Glomerular endothelial cell (primary cell): ENCODE results near the gene OTOP3. TPM values are rescaled to one million over a fixed set of nuclear protein-coding genes. Genes with fewer than 3 reads are reported as not detected.

Experiments used
- DNase-seq: peaks from one replicate; pipeline ENCODE4 v3.0.0-alpha.2; 2011; ENCODE audit warnings: low read depth, low spot score; ENCODE audit errors: extremely low read depth
- total RNA-seq: library from RNA; depleted of rRNA; stranded (reverse); fragments of >200 nt; gene quantifications from 2 replicates; pipeline ENCODE4 v1.2.3, GENCODE V29; 2015

Gene OTOP3
- total RNA-seq, 1 donor from 2014 or later: not detected

DNA sequence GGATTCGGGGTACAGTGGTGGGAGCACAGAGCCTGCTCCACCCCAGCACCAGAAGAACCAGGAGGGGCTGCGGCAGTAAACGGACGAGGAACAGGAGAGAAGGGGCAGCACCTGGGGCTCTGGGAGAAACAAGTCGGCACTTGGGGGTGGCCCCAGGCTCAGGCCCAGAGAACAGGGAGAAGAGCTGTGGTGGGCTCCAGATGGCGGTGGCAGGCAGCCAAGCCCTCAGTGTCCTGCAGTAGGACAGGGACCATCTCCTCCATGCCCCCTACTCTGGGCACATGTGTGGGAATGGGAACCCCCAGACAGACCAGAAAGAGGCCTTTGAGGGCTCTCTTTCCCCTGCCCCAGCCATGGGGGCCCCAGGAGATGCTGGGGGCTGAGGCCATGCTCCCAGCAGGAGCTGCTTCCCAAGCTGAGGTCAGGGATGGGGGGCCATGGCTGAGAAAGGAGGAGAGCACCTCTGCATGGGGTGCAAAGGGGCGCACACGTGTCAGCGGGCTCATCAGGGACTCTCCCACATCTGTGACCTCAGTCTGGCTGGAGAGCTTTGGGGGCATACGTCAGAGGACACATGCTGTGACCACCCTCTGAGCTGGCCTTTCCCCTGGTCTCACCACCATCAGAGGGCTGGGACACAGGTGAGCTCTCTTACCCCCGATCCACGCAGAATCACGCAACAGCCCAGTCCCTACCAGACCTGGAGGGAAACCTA, 19.4 kb upstream of the OTOP3 start:
- no peak for DNase-seq

DNA sequence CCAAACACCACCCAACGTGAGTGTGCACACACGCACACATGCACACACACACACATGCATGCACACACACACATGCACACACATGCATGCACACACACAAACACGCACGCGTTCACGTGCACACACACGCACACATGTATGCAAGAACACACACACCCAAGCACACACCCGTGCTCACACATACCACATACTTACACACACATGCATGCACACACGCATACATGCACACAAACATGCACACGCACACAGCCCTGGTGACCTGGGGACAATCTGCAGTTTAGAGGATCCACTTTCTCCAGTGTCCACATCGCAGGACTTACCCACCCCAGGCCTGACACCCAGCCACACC, 18.9 kb upstream of the OTOP3 start:
- DNase-seq: no peak

DNA sequence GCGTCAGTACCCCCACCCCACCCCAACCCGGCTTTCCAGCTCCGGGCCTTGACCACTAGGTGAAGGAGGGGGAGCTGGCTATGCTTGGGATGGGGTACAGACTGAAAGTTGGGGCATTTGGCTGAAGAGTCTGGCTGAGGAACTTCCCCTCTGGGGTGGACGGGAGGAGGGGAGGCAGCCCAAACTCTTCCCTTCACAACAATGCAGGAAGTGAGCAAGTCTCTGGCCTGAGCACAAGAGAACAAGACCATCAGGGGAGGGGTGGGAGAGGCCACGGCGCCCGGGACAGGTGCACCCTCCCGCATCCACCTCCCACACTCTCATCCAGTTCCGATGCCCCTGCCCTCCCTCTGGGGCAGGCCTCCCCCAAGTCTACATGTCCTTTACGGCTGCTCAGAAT, 18.3 kb upstream of the OTOP3 start:
- no peak for DNase-seq

DNA sequence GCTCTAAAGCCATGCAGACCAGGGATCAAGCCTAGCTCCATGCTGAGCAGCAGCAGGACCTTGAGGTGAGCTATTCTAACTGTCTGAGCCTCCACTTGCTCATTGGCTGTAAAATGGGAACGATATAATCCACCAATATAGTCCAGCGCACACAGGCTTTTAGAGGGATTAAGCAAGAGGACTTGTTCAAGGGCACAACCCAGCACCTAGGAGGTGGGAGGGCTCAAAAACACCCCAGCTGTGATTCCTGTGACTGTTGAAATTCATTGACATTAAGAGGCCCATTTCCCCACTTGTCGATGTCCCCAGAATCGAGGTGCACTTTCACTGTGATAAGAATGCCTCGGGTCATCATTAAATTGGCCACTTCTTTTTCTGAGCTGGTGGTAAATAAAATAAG, 16.8 kb upstream of the OTOP3 start:
- DNase-seq: no peak

DNA sequence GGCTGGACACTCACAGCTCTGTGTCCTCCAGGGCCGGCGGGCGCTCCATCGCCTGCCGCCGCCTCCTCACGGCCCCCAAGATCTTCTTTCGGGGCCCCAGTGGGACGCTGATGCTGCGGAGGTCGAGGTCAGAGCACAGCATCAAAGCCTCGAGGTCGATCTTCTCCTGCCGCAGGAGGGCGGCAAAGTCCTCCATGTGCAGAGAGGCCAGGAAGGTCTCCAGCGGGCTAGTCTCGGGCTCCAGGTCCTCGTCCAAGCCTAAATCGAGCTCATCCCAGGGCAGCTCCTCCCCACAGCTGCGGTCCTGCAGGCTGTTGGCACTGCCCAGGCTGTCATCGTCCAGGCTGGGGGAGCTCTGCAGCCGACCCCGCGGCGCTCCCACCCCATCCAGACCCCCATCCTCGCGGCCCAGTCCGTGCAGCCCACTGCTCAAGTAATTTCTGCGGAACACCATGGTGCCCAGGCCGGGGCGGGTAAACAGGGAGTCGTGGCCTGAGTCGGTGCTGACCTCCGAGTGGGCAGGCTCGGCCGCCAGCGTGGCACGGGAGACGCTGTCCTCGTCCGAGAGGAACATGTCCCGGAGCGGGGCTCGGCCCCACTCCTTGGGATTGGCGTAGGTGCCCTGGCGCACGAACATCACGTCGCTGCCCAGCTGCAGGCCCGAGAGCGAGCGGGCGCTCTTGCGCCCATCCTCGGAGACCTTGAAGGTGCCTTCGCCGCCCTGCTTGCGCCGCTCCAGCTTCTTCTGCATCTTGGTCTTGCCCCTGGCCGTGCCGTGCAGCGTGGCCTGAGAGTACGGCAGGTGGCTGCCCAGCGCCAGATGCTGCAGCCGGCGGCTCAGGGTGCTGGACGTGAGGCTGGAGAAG, 16.0 kb upstream of the OTOP3 start:
- no peak for DNase-seq

DNA sequence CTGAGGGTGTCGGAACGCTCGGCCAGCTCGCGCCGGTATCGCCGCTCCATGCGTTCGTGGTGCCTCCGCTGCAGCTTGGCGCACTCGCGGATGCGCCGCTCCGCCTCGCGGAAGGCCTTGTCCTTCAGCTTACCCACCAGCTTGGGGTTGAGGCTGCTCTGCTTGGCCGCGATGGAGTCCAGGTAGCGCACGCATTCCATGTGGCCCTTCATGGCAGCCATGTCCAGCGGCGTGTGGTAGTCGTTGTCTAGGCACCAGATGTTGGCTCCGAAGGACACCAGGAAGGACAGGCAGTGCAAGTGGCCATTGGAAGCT, 15.4 kb upstream of the OTOP3 start:
- DNase-seq: no peak

DNA sequence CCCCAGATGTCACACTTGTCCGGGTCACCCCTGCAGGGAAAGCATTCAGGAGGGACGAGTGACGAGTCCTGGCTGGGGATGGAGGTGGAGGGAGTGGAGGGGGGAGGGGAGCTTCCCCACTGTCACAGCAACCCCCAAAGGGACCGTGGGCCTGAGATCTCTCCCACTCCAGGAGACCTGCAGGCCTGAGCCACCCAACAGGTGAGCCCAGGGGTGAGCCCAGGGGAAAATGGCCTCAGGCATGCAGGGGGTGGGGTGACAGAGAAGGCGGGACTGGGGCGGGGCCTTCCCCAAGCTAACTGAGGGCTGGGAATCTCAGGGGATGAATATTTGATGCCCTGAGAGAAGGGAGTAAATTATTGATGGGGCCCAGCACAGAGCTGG, 15.1 kb upstream of the OTOP3 start:
- no peak for DNase-seq

DNA sequence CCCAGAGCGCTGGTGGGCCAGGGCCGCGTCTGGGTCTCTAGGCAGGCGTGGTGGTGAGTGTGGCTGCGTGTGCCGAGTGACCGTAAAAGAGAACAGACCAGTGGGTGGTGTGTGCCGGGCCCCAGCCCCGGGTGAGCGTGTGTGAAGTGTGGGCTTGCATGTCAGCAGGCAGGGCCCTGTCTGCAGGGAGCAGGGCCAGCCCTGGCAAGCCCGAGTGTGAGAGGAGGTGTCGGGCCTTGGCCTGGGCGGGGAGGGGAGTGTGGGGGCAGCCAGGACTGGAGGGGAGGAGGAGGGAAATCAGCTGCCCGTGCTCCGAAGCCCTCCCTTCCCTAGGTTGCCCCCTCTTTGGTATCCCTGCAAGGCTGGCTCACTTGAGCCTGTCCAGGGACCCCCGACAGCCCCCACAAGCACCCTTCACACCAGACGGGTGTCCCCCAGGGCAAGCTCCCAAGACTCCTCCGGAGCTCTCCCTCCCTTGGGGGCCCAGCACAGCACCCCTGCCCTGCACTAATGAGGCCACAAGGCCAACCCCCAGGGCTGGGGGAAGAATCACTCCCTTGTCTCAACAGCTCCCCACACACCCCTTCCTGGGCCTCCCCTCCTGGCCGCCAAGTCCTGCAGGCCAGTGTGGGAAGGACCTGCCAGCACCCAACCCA, 14.5 kb upstream of the OTOP3 start:
- DNase-seq: no peak

DNA sequence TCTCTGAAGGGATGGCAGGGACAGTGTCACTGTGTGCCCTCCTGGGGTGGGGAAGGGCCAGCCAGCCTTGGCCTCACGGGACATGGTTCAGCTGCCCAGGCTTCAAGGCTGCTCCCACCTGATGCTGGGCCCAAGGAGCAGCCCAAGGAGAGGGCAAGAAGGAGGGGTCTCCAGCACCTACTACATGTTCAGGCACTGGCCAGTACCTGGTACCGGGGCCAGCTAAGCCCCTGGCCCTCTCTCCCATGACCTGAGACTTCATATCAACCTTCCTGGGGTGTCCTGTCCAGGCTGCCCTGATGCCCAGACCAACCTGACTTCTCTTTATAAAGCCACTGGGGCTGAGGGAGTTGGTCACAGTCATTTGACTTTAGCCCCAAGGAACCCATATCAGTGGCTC, 13.9 kb upstream of the OTOP3 start:
- no peak for DNase-seq

DNA sequence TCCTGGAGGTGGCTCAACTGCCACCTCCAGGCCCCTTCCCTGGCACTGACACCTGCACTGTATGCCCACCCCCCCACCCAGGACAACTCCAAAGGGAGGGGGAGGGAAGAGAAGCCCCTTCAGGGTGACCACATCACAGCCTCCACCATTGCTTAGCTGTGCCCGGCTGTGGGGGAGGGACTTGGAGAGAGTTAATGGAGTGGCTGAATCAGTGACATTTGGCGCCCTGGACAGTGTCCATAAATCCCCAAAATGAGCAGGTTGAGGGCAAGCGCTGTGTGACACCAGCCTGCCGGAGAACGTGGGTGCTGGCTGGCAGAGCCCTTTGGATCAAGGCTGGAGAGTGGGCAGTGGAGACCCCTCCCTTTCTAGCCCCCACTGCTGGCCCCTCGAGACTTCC, 13.5 kb upstream of the OTOP3 start:
- no peak for DNase-seq

DNA sequence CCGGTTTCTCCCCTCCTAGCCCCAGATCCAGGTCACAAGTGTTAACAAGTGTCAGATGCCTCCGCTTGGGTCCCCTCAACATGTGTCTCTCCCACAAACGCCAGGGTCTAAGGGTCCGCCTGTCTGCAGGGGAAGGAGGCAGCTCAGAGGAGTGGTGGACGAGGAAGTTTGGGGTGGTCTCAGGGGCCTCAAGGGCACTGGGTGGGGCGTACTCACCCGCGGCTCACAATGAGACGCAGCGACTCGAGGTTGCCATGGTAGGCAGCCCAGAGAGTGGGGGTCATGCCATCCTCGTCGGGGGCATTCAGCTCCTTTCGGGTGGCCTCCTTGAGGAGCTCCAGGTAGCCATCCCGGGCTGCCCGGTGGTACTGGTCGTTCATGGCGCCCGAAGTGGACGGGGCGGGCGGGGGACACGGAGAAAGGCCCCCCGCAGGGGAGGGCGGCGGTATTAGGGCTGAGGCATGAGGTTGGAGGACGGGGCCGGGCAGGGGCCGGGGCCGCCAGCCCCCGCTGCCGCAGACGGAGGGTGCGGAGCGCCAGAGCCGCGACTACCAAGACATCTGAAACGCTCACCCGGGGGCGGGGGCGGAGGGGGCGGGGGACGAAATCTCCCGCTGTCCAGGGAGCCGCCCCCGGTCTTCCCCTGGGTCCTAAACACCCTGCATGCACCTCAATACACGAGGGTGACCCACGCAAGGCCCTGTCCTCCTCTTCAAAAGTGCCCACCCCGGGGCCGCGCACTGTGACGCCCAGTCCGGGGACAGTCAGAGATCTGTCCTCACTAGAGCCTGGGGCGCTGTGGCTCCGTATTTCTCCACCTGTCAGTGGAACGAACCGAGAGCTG, 12.8 kb upstream of the OTOP3 start, which contains the start of gene USH1G:
USH1G (minus strand) TSS at position 562 of the 844 bp plus-strand sequence; CDS start at position 380, 182 bp downstream.
- no peak for DNase-seq

DNA sequence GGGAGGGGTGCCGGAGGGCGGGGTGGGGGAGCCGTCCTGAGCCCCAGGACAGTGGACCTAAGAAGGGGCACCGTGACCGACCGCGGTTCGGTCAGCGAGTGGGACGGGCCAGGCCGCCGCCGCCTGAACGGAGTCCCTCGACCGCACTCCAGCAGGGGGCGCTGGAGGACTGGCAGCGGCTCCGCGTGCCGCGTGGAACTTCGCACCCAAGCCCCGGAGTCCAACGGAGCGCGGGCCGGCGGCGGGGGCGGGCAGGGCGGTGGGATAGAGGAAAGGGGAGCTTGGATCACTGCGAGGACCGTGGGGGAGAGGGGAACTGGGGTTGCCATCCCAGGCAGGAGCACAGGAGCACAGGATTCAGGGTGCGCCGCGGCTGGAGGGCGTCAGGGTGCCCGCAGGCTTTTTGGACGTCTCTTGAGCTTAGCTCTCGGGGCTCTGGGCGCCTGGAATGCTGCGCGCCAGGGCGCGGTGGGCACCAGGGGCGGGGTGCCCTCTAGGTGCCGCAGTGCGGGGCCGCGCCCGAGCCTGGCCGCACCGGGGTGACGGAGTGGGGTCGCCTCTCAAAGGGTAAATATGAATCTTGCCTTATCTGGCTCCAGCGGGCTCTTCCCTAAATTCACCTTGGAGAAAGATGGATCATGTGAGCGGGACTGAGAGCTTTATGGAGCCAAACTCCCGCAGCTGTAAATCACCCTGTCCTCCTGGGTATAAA, 12.0 kb upstream of the OTOP3 start:
- DNase-seq: no peak

DNA sequence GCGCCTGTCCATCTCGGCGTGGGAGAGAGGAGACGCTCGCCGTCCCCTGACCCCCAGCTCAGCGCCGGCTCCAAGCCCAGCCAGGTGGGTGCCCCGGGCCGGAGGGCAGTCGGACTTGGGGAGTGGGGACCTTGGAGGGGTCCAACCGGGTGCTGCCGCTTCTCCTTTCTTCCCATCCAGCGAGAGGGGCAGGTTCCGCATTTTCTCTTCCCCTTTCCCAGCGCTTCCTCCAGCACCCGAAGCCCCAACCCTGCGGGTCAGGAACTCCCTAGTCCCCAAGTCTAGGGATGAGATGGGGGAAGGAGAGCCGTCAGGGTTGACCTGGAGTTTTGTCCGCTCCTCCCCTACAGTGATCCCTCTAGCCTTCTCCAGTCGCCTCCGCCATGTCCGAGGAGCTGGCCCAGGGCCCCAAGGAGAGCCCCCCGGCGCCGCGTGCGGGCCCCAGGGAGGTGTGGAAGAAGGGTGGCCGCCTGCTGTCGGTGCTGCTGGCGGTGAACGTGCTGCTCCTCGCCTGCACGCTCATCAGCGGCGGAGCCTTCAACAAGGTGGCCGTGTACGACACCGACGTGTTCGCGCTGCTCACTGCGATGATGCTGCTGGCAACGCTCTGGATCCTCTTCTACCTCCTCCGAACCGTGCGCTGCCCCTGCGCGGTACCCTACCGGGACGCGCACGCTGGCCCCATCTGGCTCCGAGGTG, 11.3 kb upstream of the OTOP3 start, which contains the start of gene OTOP2:
OTOP2 (plus strand) TSS at position 24 of the 699 bp plus-strand sequence; CDS start at position 384, 360 bp downstream.
- DNase-seq: no peak

DNA sequence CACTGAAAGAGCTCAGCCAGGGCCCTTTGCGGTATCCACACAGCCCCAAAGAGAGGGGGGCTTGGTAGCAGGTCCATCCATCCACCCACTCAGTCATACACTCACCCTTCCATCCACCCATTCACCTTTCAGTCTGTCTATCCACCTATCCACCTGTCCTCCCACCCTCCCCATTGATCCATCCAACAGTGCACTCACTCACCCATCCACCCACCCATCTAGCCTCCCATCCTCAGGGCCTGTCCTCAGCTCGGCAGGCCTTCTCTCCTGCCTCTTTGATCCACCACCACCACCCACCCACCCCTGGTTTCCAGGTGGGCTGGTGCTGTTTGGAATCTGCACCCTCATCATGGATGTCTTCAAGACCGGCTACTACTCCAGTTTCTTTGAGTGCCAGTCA, 10.5 kb upstream of the OTOP3 start:
- DNase-seq: no peak

DNA sequence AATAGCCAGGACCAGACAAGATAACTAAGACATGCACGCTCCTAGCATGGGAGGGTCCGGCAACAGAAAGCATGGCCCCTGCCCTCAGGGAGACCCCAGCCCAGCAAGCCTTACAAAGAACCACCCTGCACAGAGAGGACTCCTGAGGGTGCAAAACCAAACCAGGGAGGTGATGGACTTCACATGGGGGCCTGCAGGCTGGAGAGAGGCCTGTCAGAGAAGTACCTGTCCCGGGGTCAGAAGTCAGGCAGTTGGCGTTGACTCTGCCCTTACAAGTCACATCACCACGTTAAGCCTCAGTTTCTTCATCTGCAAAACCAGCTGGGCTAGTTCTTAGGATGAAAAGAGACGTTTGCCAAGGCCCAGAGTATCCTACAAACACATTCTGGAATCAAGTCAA, 6.9 kb upstream of the OTOP3 start:
- no peak for DNase-seq

DNA sequence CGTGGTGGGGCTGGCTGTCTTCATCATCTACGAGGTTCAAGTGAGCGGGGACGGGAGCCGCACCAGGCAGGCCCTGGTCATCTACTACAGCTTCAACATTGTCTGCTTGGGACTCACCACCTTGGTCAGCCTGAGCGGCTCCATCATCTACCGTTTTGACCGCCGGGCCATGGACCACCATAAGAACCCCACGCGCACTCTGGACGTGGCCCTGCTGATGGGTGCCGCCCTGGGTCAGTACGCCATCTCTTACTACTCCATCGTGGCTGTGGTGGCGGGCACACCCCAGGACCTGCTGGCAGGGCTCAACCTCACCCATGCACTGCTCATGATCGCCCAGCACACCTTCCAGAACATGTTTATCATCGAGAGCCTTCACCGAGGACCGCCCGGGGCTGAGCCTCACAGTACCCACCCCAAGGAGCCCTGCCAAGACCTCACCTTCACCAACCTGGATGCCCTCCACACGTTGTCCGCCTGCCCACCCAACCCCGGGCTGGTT, 5.1 kb upstream of the OTOP3 start:
- no peak for DNase-seq

DNA sequence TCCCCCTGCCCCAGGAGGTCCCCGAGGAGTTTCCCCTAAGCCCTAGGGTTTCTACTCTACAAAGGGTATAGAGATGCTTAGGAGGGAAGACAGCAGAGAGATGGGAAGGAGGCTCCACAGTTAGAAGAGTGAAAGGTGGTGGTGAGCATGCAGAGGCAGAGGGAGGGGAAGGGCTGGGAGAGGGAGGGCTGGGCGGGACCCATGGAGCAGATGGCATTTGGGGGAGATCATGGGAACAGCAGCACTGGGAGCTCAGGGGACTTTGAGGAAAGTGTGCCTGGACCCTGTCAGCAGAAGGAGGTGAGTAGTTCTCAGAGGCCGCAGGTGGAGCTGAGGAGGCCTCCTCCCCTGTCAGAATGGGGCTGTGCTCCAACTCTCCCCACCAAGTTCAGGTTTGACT, 650 bp upstream of the OTOP3 start:
- no peak for DNase-seq

DNA sequence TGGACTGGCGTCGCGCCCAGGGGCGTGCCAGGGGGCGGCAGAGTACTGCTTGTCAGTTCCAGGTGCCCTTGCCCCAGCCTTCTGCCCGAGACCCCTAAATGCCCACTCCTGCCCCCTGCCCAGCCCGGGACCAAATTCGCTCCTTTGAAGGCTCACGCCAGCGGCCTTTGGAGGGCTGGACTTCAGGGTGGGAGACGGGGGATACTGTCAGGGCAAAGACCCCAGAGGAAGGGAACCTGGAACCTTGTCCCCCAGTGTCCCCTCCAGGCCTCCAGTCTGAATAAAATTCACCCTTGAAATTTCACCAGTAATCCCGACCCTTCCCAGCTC, 737 bp downstream of the OTOP3 start:
- no peak for DNase-seq
